GM12891 (cell line): ENCODE data around the gene LY6G6F.

Source experiments
- POLR2A ChIP-seq: IDR thresholded peaks from 2 replicates; pipeline ENCODE4 v1.6.1; 2011; ENCODE audit warnings: low read depth, low read length, control low read depth
- POU2F2 ChIP-seq: IDR thresholded peaks from 2 replicates; pipeline ENCODE4 v1.6.1; 2011; ENCODE audit warnings: low read depth, mild to moderate bottlenecking, control low read depth, low read length, moderate library complexity

DNA sequence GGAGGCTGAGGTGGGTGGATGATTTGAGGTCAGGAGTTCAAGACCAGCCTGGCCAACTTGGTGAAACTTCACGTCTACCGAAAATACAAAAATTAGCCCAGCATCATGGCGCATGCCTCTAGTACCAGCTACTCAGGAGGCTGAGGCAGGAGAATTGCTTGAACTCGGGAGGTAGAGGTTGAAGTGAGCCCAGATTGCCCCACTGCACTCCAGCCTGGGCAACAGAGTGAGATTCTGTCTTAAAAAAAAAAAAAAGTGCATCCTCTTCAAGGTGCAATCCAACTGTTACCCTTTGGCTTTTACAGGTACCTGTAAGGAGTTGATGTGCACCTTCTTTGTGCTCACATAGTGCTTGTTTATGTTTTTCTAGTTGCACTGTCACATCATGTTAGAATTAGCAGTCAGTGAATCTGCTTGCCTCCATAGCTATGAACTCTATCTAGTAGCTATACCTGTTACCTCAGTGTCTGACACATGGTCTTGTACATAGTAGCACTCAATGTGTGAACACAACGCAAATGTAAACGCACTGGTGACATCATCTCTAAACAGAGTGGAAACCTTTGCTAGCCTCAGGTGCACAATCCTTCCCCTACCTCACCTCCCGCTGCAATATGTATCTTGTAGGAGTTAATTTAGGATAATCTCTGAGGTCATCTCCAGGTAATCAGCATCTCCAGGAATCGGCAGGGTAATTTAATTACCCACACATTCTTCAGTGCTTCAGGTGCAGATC, 42.8 kb downstream of the LY6G6F start:
- no peak for TF ChIP-seq POLR2A
- TF ChIP-seq POU2F2, result no peak
